HG02623 (cell line): ENCODE data around the gene CNR1.
"Not testable (repeated sequence)": the region's sequence is repeated elsewhere in the genome, so short reads cannot be mapped to it uniquely, and the experiment has no call there.

ENCODE experiments used
- ATAC-seq: cut with Tn5 transposase; IDR thresholded peaks from one replicate; pipeline ENCODE4 v1.9.1; 2021; ENCODE audit warnings: moderate library complexity; ENCODE audit not compliant: unreplicated experiment

Gene CNR1

DNA sequence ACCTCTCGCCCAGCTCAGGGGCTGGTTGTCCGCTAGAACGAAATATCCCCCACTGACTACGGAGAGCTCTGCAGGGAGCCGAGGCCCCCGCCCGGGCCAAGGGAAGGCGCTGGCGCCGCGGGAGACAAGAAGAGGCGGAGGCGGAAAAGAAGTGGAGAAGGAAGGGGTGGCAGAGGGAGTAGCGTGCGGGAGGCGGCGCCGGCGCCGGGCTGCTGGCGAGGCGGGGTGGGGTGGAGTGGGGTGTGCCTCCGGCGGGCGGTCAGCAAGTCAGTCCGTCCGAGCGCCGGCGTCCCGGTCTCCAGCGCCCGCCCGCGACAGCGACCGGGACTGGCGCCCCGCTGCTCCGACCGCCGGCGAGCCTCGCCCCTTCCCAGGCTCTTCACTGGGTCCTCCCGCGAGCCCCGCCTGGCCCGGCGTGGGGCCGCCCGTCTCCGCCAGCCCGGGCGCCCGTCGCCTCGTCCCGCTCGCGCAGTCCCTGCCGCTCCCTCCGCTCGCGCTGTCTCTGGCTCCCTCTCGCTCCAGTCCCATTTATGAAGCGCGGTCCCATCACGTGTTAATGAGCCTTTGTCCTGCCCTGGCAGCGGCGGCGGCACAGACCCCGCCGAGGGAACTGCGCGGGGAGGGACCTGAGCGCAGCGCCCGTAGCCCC, at the start of gene CNR1:
Gene CNR1, minus strand, starts transcription at position 504 of the 649 bp plus-strand sequence. CDS start 21,073 bp downstream, outside the sequence.
- ATAC-seq = peak; percentile 53

DNA sequence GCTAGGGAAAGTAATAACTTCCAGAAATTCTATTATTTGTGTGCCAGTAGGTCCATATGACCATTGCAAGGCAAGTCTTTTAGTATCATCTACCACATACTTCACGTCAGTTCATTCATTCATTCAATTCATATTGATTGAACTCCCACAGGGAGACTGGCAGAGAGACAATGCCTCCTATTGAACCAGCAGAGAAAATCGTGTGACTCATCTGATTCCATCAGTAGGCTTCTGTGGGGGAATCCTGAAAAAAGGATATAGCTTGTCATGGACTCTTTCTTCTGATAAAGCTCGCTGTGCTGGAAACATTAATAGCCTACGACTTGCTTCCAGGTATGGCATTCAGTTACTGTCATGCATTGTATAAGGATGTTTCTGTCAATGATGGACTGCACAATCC, 45.3 kb upstream of the CNR1 start:
- no peak for ATAC-seq

DNA sequence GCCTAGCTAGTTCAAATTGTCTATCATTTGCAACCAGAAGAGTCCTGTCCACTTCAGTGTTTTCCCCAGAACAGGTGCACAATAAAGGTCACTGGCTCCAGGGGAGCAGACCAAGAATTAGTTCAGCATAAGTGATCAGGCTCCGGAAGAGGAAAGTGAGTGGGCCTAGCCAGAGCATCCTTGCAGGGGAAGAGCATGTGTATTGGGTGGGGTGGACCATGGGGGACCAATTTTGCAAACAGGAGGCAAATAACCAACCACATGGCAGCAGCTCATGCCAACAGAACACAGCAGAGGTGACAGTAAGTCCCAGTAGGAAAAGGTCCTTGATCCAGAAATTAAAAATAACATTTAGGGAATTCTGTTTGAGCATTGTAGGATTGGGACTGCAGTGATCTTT, 43.2 kb upstream of the CNR1 start:
- no peak for ATAC-seq

DNA sequence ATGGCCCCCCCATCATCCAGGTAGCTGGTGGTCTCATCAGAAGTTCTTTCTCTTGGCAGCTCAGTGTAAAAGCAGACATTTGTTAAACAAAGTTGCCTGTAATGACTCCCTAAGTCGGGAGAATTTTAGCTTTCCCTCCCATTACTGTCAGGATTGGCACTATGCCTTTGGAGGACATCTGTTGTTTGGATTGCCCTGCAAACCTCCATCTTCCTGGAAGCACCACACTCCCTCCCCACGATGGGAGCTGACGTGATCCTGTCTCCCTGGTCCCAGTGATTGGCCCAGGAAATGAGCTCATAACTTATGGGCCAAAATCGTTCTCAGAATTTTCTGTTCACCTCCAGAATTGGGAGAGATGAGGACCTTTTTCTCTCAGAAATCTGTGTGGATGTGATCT, 42.6 kb upstream of the CNR1 start:
- ATAC-seq = no peak

DNA sequence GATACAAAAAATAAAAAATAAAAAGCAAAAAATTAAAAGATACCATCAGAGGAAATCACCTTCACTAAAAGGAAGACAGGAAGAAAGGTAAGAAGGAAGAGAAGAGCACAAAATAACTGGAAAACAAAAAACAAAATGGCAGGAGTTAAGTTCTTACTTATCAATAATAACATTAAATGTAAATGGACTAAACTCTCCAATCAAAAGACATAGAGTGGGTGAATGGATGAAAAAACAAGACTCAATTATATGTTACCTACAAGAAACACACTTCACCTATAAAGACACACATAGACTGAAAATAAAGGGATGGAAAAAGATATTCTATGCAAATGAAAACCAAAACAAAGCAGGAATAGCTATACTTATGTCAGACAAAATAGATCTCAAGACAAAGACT, 35.6 kb upstream of the CNR1 start:
- ATAC-seq = not testable (repeated sequence)

DNA sequence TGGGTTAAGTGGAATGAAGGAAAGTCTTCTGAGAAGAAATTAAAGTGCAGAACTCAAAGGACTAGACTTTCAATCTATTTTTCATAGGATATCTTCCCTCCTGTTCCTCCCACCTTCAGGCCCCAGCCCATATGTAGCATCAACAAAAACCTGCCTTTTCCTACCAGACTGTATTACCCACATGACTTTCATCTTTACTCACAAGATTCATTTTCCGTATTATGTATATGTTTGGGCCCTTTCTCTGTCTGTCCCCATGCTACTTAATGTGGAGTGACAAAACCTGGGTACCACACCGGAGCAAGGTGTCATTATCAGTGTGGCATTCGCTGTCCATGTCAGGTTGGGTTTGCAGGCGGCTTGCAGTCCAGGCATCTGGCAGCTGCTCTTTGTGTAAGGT, 18.8 kb upstream of the CNR1 start:
- no peak for ATAC-seq

DNA sequence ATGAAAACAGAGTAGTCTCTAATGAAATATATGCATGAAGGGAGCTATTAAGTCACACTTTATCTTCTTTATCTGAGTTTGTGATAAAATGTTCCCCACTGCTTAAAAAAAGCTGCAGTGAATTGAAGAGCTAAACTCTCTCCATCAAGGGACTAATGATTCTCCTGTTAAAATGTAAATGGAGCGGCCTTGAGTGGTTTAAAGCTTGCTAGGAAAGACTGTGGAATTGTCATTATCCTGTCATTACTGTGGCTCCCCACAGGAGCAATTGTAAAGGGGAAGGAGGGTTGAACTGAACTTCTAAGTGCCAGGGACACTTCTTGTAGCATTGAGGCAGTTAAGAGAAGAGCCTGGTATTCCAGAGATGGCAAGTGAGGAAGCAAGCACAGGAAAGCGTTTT, 17.3 kb upstream of the CNR1 start:
- ATAC-seq = no peak

DNA sequence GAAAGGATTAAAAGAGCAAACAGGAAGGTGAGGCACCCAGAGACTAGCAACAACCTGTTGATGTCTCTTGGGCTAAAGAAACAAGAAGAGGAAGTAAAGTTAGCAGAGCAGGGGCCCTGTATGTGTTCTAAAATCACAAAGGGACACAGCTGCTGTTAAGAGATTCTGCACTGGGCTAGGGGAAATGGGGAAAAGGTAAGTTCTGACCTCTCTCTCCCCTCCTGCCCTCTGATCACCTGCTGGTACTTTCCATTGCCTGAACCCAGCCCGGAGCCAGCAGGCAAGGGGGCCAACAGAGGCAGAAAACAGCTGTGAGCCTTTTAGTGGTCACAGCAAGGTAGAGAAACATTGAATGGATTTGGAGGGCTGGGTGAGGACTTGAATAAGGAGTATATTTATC, 13.5 kb upstream of the CNR1 start:
- ATAC-seq = peak; percentile 61

DNA sequence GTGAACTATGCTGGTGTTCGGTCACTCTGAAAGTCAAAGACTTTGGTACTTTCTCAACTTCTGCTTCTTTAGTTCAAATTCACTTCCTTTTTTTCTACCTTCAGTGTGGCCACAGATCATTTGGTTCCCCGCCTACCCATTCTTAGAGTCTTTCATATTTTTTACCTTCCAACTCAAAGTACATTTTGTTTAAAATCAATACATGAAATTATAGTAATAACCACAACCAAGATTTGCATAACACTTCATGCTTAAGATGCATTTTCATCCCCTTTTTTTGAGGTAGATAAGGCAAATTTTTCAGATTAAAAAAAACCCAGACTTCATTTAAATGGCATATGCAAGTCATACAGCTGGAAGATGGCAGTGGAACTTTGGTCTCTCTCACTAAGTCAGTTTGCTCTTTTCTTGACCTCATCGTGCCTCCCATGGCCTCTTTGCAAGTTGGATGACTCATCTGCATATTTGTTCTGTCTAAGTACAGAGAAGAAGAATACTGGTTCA, 11.9 kb upstream of the CNR1 start:
- peak; percentile 71 for ATAC-seq

DNA sequence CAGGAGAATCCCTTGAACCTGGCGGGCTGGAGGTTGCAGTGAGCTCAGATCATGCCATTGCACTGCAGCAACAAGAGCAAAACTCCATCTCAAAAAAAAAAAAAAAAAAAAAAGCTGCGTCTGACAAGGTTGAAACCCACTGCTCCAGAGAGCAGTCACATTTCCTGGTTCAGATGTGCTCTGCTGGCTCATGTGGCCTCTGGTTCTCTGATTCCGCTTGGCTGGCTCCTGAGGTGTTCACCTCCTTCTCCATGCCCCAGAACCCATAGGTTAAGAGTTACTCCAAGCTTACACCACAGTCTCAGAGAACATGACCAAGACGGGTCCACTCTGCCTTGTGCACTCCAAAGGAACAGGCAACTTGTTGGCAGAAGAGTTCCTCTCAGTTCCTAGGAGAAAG, 8.8 kb upstream of the CNR1 start:
- no peak for ATAC-seq

DNA sequence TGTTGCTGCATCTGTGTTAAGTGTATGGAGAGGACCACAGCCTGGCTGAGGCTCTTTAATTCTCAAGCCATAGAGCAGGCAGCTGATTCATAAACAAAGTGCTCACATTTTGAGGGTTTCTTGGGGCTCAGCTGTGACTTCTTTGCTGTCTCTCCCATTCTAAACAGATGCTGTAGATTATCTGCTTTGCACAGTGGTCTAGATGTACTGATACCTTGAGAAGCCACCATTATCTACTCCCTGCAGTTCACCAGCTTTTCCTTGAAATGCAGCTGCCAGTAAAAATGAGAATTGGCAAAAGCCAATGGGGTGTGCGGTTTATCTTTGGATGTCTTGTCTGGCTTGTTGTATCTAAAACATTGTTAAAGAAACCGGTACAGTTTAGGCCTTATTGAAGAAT, 5.2 kb upstream of the CNR1 start:
- ATAC-seq = no peak

DNA sequence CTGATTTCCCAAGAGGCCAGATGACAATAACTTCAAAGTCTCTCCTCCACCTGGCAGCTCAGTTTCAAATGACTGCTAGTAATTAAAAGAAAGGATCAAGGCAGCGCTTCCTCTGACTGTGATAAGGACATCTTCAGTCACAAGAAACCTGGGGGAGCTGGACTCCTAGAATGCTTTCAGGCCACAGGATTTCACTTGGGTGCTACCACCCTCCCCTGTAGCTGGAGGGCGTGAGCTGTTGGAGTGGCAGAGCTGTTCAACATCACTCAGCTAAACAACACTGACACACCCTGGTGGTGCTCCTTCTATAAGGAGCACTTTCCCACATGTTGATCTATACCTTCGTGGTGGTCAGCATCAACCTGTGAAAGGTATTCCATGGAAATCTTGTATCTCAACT, 2.2 kb upstream of the CNR1 start:
- no peak for ATAC-seq

DNA sequence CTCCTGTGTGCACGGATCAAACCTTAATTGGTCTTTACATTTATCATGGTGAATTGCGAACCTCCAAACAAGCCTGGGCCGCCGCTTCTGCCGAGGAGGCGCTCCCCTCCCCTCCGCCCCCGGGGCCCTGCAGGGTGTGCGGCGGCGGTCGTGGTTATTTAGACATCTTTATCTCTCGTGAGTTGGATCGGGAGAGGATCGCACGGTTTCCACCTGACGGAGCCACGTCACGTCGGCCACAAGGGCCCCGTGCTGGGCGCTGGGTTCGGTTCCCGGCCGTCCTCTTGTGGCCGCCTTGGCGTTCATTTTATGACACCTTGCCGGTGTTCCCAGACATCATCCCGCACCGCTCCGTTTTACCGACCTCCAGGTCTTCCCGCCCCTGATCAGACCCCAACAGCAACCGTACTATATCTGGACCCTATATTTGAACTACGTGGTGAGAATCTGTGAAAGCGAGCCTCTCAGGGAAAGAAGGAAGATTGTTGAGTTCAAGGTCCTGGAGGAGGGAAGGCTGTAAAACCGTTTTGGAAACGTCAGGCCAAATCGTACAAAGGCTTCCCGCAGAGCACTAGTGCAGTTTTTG, 1.3 kb upstream of the CNR1 start:
- ATAC-seq = no peak

DNA sequence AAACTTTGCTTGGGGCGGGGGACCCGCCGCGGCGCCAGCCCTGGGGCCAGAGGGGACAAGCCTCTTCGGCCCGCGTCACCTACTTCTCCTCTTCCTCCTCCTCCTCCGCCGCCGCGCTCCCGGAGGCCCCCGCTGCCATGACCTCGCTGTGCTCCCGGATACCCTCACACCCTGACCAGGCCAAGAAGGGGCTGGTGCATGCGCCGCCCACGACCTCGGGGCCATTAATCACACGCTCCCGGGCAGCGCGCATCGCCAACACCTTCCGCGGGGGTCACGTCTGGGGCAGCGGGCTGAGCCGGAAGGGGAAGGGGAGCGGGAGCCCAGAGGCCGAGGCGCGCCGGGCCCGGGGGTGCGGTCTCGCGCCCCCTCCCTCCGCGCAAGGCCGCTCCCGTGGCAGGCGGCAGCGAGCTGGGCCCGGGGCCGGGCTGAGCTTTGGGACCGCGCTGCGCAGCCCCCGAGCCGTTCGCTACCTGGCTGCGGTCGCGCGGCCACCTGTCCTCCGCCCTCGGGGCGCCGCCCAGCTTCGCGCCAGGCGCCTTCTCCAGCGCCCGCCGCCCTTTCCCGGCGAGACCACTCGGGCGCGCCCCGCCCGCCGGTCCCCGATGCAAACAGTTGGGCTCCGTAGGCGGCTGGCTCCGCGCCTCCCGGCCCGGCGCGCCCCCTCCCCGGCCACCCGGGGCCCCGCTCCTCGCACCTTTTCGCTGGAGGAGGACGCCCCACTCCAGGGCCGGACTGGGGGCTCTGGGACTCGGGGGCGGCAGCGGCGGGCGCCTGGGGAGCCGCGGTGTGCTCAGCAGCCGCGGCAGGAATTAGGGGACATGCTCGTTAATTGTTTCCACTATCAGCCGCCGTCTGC, 575 bp upstream of the CNR1 start:
- ATAC-seq = peak; percentile 29

DNA sequence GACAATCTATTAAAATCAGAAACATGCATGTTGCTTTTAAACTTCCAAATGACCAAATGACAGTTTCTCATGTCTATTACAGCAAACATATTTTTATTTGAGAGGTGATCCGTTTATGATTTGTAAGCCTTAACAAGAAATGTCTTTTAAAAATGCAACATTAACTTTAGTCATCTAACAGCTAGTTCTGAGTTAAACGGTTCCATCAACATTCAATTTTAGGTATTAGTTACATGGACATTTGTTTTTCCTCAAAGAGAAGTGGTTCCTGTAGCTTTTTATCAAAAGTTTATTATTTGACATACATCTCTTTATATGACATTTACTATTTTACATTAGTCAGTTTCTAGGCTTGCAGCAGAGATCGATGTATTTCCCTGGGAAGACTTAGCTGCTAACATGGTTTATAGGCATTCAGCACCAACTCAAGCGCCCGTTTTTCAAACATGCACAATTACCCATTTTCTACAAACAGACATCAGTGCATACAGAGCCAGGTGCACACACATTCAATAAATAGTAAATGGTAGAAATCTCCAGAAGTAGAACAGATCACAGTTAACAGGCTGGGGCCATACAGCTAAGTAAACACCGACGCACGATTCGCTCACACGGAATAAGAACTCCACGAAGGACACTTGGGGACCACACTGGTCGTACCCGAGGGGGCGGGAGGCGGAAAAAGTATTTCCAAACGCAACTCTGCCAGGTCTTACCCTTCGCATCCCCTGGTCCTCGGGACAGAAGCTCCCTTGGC, 882 bp downstream of the CNR1 start:
- no peak for ATAC-seq

DNA sequence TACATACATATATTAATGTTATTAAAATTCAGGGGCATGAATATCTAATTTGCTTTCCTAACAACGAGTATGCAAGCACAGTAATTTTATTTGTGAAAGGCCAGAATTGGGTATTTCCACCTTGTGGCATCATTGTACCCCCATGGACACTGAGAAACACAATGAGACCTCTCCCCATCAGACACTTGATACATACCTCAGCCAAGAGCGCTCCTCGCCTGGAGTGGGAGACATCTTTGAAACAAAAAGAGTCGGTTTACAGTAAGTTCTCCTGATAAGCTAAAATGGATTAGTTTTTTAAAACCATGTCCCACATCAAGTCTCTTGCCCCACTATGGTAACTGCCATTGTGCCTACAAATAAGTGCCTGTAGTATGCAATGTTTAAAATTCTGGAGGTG, 2.1 kb downstream of the CNR1 start:
- no peak for ATAC-seq

DNA sequence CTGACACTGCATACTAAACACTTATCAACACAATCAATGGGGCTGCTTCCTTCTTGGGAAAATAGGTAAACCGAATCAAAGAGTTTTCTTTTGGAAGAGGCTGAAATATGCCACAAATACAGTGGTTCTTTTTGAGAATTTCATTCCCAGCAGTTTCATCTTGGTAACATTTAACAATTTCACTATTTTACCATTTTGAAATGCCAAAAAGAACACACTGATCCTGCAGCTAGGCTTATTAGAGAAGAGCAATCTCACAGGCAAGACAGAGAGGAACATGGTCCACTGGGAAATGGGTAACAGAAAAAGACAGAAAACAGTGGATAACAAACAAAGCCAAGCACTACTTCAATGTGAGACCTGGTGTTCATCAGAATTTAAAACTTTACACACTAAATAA, 2.5 kb downstream of the CNR1 start:
- no peak for ATAC-seq

DNA sequence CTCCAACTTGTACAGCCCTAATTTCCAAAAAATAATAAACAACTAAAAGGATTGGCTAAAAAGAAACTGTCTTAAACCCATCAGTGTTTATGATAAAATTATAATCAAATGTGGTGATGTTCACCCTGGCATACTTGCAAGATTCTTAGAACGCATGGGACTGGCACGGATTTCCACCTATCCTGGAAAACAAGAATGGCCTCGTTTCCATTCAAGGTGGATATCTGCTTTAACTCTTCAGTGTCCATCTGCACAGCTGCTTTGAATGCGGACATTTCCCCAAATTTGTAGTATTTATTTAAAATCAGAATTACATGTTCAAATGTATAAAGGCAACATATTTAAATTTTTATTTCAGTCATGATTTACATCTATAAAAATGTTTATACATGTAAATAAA, 4.2 kb downstream of the CNR1 start:
- no peak for ATAC-seq

DNA sequence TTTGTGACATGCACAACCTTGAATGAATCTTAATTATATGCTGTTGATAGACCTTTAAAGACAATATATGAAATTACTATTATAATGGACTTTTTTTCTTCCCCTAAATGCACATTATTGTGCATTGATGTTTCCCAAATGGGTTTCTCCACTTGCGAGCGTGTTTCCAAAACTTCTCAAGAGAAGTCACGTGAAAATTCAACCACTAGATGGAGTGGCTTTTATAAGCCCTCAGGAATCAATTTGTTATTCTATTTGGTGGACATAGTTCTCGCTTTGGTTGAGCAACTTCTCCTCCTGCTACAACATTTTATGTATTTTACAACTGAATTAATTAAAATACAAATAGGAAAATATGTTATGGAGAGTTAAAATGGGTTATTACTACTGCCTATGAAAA, 9.0 kb downstream of the CNR1 start:
- no peak for ATAC-seq

DNA sequence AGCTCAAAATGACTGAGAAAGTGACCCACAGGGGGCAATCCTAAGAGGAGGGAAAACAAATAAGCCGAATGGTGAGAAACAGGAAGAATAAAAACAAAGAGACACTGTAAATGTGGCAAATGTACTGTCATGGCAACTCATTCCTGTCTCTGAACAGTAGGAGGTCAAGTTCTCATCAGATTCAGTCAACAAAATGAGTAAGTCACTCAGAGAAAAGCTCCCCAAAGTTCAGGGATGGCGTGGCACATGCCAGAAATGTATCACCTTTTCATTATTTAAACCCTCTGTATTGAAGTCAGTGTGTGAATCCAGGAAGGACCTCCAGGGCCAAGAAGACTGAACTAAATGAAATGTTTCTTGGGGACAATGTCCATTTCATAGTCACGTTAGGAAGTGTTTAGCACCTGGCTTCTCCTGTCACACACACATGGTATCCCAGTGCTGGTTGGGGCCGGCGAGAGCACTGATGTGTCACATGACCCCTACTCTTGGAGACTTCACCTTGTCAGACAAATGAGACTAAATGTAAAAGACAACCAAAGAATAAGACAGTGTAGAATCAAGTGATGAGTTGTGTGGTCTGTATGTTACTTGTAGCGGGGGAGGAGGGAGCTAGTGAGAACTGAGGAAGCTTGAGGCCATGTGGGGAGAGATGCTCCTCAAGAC, 20.7 kb downstream of the CNR1 start:
- ATAC-seq = no peak
